Panc1 (cell line): ENCODE data around the gene ACER3. TPM values are rescaled to one million over a fixed set of nuclear protein-coding genes. Genes with fewer than 3 reads are reported as not detected.

ENCODE experiments used
- ATAC-seq: fragments of 200-7000 bp; cut with Tn5 transposase; 2 replicates; pipeline ENCODE4 v1.9.1; 2020; ENCODE audit warnings: mild to moderate bottlenecking, moderate library complexity
- BruUV-seq: library from RNA; stranded (reverse); fragments of 400-500 nt; replicated peaks from 2 replicates; lab custom pipeline; 2021; lab: Mats Ljungman, UMichigan
- CTCF ChIA-PET: fragments of 300-600 bp; sonication (Branson Sonifier 250); formaldehyde crosslinking; loops from one replicate; lab custom pipeline; 2022; ENCODE audit warnings: antibody characterized with exemption; lab: Charles Lee
- POLR2A ChIA-PET: fragments of 300-600 bp; sonication (Branson Sonifier 250); formaldehyde crosslinking; loops from one replicate; lab custom pipeline; 2022; ENCODE audit warnings: antibody characterized with exemption; lab: Charles Lee
- DNase-seq: peaks from one replicate; pipeline ENCODE4 v3.0.0-alpha.2; 2010; ENCODE audit warnings: low read depth, low spot score
- H3K27ac ChIP-seq: 2 replicates; pipeline ENCODE4 v1.5.1; 2011; ENCODE audit warnings: mild to moderate bottlenecking, low read length, inconsistent platforms
- H3K27me3 ChIP-seq: fragments of 200-500 bp; sonication (Bioruptor generic); 2 replicates; pipeline ENCODE4 v1.6.0; 2014; ENCODE audit warnings: low read length, inconsistent platforms; ENCODE audit not compliant: control insufficient read depth, insufficient read depth
- H3K36me3 ChIP-seq: fragments of 200-500 bp; sonication (Bioruptor generic); 2 replicates; pipeline ENCODE4 v1.5.1; 2014; ENCODE audit warnings: inconsistent platforms, mild to moderate bottlenecking, low read length, moderate library complexity; ENCODE audit not compliant: control insufficient read depth, insufficient read depth
- H3K4me1 ChIP-seq: 2 replicates; pipeline ENCODE4 v1.5.1; 2011; ENCODE audit warnings: inconsistent platforms, mild to moderate bottlenecking, low read length, moderate library complexity; ENCODE audit not compliant: control insufficient read depth, insufficient read depth
- H3K4me3 ChIP-seq, 2 experiments: 2 replicates each; pipeline ENCODE4 v1.5.1; 2011 to 2012; ENCODE audit warnings: low read depth in 2 of 2, low read length in 2 of 2, mild to moderate bottlenecking in 2 of 2, inconsistent platforms in 1 of 2, moderate library complexity in 1 of 2
- H3K9me3 ChIP-seq: fragments of 200-500 bp; sonication (Bioruptor generic); 2 replicates; pipeline ENCODE4 v1.5.1; 2014; ENCODE audit warnings: low read depth, mild to moderate bottlenecking, inconsistent platforms, low read length, moderate library complexity; ENCODE audit not compliant: control insufficient read depth, insufficient read depth
- POLR2AphosphoS5 ChIP-seq: IDR thresholded peaks from 2 replicates; pipeline ENCODE4 v1.6.1; 2012; ENCODE audit warnings: mild to moderate bottlenecking, low read depth, low read length, moderate library complexity
- SIN3A ChIP-seq: IDR thresholded peaks from 2 replicates; pipeline ENCODE4 v1.6.1; 2012; ENCODE audit warnings: low read depth, mild to moderate bottlenecking, low read length, moderate library complexity, borderline replicate concordance; ENCODE audit not compliant: insufficient read depth
- TCF7L2 ChIP-seq: IDR thresholded peaks from 2 replicates; pipeline ENCODE4 v1.6.1; 2011; ENCODE audit warnings: mild to moderate bottlenecking, low read depth, low read length, inconsistent platforms
- in situ Hi-C: cut with HindIII; loops from 2 replicates; pipeline ENCODE4 v1.10.0; 2016; ENCODE audit warnings: low sequenced_read_pairs, low pct_unique_long_range_greater_than_20kb
- intact Hi-C: fragments of 100-400 bp; cut with micrococcal nuclease; formaldehyde crosslinking; loops from one replicate; pipeline ENCODE4 v1.10.0; 2022; ENCODE audit not compliant: unreplicated experiment
- total RNA-seq: library from RNA; stranded (reverse); gene quantifications from one replicate; pipeline ENCODE4 v1.2.1, GENCODE V29; 2021; ENCODE audit not compliant: unreplicated experiment
- TF ChIP-seq, protein P1 (sequence below): fragments of 450-650 bp; IDR thresholded peaks from 2 replicates; pipeline ENCODE4 v1.5.1; 2017; ENCODE audit warnings: mild to moderate bottlenecking
- TF ChIP-seq, protein P2 (sequence below), 2 experiments: IDR thresholded peaks; 2 replicates each; pipeline ENCODE4 v1.6.1; 2011 to 2012; ENCODE audit warnings: low read depth in 2 of 2, control low read depth in 1 of 2, low read length in 1 of 2, mild to moderate bottlenecking in 1 of 2, moderate library complexity in 1 of 2; ENCODE audit not compliant: insufficient read depth in 1 of 2

Gene ACER3
- total RNA-seq, 1 experiment from 2014 or later: 41.8 TPM

DNA sequence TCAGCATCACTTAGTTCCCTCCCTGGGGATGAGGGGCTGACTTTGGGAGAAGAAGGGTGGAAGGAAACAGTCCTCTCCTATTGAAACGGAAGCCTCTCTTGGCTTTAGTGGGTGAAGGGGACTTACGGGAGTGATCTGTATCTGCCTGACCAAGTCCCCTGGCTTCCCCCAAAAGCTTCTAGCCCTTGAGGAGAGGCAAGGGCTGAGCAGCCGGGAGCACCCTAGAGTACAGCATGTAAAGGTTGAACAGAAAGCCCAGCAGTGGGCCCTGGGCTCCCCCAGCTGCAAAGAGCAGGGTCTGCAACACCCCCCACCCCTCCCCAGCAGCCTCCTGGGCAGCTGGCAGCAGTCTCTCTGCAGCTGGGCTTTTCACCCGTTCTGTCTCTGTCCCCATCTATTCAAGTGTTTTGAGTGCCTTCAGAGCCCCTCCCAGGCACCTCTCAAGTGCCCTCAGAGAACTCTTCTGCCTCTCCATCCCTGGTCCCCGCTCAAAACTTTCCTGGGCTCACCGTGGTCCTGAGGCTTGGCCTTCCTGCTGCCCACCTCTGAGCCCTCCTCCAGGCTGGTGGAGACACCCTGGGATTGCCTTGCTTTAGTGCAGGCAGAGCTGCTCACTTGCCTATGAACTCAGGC is 208.7 kb downstream of the ACER3 start:
- intact Hi-C loops: no loop called here
- Histone ChIP-seq H3K27me3 (no peaks in the 10 kb centered on the region), H3K9me3 (no peaks in the 10 kb centered on the region), H3K4me1 (peaks cover 16% of the 10 kb centered on the region), H3K27ac (no peak overlapping the region), H3K36me3 (no peaks in the 10 kb centered on the region), H3K4me3 (no peak overlapping the region)
- TF ChIP-seq, protein P1, sequence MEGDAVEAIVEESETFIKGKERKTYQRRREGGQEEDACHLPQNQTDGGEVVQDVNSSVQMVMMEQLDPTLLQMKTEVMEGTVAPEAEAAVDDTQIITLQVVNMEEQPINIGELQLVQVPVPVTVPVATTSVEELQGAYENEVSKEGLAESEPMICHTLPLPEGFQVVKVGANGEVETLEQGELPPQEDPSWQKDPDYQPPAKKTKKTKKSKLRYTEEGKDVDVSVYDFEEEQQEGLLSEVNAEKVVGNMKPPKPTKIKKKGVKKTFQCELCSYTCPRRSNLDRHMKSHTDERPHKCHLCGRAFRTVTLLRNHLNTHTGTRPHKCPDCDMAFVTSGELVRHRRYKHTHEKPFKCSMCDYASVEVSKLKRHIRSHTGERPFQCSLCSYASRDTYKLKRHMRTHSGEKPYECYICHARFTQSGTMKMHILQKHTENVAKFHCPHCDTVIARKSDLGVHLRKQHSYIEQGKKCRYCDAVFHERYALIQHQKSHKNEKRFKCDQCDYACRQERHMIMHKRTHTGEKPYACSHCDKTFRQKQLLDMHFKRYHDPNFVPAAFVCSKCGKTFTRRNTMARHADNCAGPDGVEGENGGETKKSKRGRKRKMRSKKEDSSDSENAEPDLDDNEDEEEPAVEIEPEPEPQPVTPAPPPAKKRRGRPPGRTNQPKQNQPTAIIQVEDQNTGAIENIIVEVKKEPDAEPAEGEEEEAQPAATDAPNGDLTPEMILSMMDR: no peak
- TF ChIP-seq SIN3A: no peak
- TF ChIP-seq, protein P2, sequence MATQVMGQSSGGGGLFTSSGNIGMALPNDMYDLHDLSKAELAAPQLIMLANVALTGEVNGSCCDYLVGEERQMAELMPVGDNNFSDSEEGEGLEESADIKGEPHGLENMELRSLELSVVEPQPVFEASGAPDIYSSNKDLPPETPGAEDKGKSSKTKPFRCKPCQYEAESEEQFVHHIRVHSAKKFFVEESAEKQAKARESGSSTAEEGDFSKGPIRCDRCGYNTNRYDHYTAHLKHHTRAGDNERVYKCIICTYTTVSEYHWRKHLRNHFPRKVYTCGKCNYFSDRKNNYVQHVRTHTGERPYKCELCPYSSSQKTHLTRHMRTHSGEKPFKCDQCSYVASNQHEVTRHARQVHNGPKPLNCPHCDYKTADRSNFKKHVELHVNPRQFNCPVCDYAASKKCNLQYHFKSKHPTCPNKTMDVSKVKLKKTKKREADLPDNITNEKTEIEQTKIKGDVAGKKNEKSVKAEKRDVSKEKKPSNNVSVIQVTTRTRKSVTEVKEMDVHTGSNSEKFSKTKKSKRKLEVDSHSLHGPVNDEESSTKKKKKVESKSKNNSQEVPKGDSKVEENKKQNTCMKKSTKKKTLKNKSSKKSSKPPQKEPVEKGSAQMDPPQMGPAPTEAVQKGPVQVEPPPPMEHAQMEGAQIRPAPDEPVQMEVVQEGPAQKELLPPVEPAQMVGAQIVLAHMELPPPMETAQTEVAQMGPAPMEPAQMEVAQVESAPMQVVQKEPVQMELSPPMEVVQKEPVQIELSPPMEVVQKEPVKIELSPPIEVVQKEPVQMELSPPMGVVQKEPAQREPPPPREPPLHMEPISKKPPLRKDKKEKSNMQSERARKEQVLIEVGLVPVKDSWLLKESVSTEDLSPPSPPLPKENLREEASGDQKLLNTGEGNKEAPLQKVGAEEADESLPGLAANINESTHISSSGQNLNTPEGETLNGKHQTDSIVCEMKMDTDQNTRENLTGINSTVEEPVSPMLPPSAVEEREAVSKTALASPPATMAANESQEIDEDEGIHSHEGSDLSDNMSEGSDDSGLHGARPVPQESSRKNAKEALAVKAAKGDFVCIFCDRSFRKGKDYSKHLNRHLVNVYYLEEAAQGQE (IDR thresholded peaks at IDR 0.05; ENCODE audit: insufficient read depth in 1 of 2, low read depth in 2 of 2, low read length in 1 of 2): no peak
- no peak for TF ChIP-seq POLR2AphosphoS5
- TF ChIP-seq TCF7L2: no peak
- BruUV-seq: no TSS peak
- ChIA-PET CTCF (no interaction called here), POLR2A (no interaction called here)
- in situ Hi-C loops: loop anchor here (10.0 kb wide), 1 partner anchor 75 kb away; no protein-coding TSS in a partner anchor
- DNase-seq (no peak), ATAC-seq (no peak)

DNA sequence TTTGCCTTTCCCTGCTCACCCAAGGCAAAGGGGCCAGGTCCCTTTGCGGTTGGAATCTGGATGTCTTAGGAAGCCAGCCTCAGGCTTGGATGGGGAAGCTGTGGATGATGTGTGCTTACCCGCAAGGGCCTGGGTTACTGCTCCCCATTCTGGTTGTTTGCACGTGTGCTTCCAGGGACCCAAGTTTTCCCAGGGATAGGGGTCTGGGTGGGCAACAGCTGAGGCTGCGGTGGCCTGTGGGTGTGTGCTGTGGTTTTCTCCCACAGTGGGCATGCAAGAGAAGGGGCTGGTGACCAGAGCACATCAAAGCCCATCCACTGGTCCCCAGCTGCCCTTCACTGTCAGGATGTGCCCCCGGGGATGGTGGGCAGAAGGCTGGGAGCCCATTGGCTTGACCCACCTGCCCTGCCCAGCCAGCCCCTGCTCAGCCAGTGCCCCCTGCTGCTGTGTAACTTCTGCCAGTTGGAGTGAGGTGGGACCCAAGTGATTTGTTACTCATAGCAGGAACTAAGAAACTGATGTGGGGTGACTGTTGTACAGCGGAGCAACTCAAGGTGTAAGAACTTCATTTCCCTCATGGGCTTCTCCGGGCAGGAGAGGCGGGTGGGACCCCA is 209.4 kb downstream of the ACER3 start:
- TF ChIP-seq SIN3A: no peak
- TF ChIP-seq, protein P2 (IDR thresholded peaks at IDR 0.05; ENCODE audit: insufficient read depth in 1 of 2, low read depth in 2 of 2, low read length in 1 of 2): no peak
- no peak for TF ChIP-seq POLR2AphosphoS5
- TF ChIP-seq, protein P1: no peak
- TF ChIP-seq TCF7L2: no peak
- intact Hi-C loops (no loop called here), in situ Hi-C loops (loop anchor here (10.0 kb wide), 1 partner anchor 75 kb away; no protein-coding TSS in a partner anchor)
- ATAC-seq: no peak
- ChIA-PET POLR2A (no interaction called here), CTCF (no interaction called here)
- H3K36me3 ChIP-seq: no peaks in the 10 kb centered on the region
- no peaks in the 10 kb centered on the region for H3K27me3 ChIP-seq
- no peaks in the 10 kb centered on the region for H3K9me3 ChIP-seq
- no peak for DNase-seq
- H3K27ac ChIP-seq: no peak overlapping the region
- no peak overlapping the region for H3K4me3 ChIP-seq
- BruUV-seq: no TSS peak
- H3K4me1 ChIP-seq: peaks cover 16% of the 10 kb centered on the region
